Stomach (tissue), 9 donors: ENCODE measurements around the gene ANKDD1B. TPM values are rescaled to one million over a fixed set of nuclear protein-coding genes. Genes with fewer than 3 reads are reported as not detected.
A peak's percentile ranks its signal among the peaks of the same experiment; 100 is the strongest.

Source experiments
- DNase-seq, 2 donors: peaks; one replicate each; pipeline versions ENCODE4 v3.0.0 to v3.0.0-alpha.2; 2013 to 2019
- H3K27ac ChIP-seq, 5 donors: fragments of 200-600 bp in 4 of 5; sonication (generic) in 4 of 5; one replicate each; pipeline ENCODE4 v1.5.1; 2013 to 2019; ENCODE audit warnings: mild to moderate bottlenecking in 1 of 5, moderate library complexity in 1 of 5
- H3K27me3 ChIP-seq, 3 donors: fragments of 200-600 bp; sonication (generic); one replicate each; pipeline ENCODE4 v1.5.1; 2017 to 2019; ENCODE audit warnings: mixed run types in 1 of 3
- H3K36me3 ChIP-seq, 4 donors: fragments of 200-600 bp; sonication (generic); 1 replicate in 3 of 4; 2 replicates in 1 of 4; pipeline ENCODE4 v1.5.1; 2016 to 2019
- H3K4me1 ChIP-seq, 4 donors: fragments of 200-600 bp; sonication (generic); one replicate each; pipeline ENCODE4 v1.5.1; 2016 to 2019
- H3K4me3 ChIP-seq, 4 donors: fragments of 200-600 bp; sonication (generic) in 3 of 4; one replicate each; pipeline ENCODE4 v1.5.1; 2016 to 2019; ENCODE audit warnings: mild to moderate bottlenecking in 1 of 4
- H3K9me3 ChIP-seq, 4 donors: fragments of 200-600 bp; sonication (generic); one replicate each; pipeline ENCODE4 v1.5.1; 2016 to 2019
- EP300 ChIP-seq: sonication (generic); formaldehyde crosslinking; IDR thresholded peaks from one replicate; pipeline ENCODE4 v1.6.1; 2017; ENCODE audit warnings: antibody characterized with exemption
- POLR2A ChIP-seq, 4 donors: fragments of 450-650 bp; IDR thresholded peaks; one replicate each; pipeline ENCODE4 v1.6.1; 2016; ENCODE audit warnings: antibody characterized with exemption in 4 of 4, control low read depth in 2 of 4, mild to moderate bottlenecking in 1 of 4, moderate library complexity in 1 of 4
- POLR2AphosphoS5 ChIP-seq, 3 donors: sonication (generic); formaldehyde crosslinking; IDR thresholded peaks; one replicate each; pipeline ENCODE4 v1.6.1; 2016; ENCODE audit warnings: antibody characterized with exemption in 3 of 3
- WGBS, 5 donors: extraction: QIAGEN DNeasy Blood & Tissue Kit in 3 of 5; methylation state at CpG; one replicate each; pipeline versions ENCODE4 v1.1.5 to v1.1.7; 2013 to 2018; 5-methylcytosine and 5-hydroxymethylcytosine counted together
- intact Hi-C: fragments of 100-400 bp; cut with DNase I; formaldehyde crosslinking; loops from one replicate; pipeline ENCODE4 v1.15.1; 2023; ENCODE audit warnings: low total_unique reads
- polyA plus RNA-seq, 3 donors: library from polyadenylated mRNA; stranded (reverse); fragments of 200-250 nt; gene quantifications; one replicate each; pipeline ENCODE4 v1.2.3, GENCODE V29; 2013
- total RNA-seq, 5 donors: library from RNA; depleted of rRNA; stranded (reverse); fragments of >200 nt; gene quantifications; one replicate each; pipeline versions ENCODE4 v1.1.0 to v1.2.3, GENCODE V29; 2014 to 2016
- TF ChIP-seq, protein P1 (sequence below), 7 experiments: fragments of 450-650 bp in 4 of 7; fragments of 200-600 bp in 3 of 7; sonication (generic) in 3 of 7; IDR thresholded peaks; one replicate each; pipeline ENCODE4 v1.5.1; 2016 to 2019; ENCODE audit warnings: antibody characterized with exemption in 7 of 7, control low read depth in 2 of 7, mild to moderate bottlenecking in 1 of 7
- donor health status: healthy with polysubstance abuse.
- donor health status: Bipolar disorder and iron deficiency.
- donor health status: healthy.

Gene ANKDD1B
- total and polyA plus RNA-seq, 8 donors: 0.37 to 11.6 (median 3.6) TPM; not detected in 2

DNA sequence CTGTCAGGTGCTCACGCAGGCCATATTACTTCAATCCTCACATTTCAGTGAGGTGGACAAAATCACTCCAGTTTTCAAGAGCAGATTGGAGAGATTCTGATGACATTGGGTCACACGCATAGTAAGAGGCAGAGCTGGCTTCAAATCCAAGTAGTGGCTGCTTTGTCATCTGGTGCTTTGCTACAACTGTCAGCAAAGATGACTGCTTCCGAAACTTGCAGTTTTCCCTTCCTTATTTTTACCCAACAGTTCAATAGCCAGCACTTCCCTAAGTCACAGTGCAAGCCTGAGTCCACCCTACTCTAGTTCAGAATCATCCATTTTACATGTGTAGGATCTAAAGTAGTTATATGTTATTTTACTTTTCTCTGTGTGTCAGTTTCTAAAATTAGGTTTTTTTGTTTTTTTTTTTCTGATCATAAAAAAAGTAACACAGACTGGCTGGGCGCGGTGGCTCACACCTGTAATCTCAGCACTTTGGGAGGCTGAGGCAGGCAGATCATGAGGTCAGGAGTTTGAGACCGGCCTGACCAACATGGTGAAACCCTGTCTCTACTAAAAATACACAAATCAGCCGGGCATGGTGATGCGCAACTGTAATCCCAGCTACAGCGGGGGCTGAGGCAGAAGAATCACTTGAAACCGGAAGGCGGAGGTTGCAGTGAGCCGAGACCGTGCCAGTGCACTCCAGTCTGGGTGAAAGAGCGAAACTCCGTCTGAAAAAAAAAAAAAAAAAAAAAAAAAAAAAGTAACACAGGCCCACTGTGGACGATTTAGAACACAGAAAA is 49.6 kb downstream of the ANKDD1B start:
- no peaks in the 10 kb centered on the region for H3K27me3 ChIP-seq
- TF ChIP-seq POLR2A (IDR thresholded peaks at IDR 0.05) (no peak), EP300 (no peak), POLR2AphosphoS5 (IDR thresholded peaks at IDR 0.05) (no peak)
- TF ChIP-seq, protein P1, sequence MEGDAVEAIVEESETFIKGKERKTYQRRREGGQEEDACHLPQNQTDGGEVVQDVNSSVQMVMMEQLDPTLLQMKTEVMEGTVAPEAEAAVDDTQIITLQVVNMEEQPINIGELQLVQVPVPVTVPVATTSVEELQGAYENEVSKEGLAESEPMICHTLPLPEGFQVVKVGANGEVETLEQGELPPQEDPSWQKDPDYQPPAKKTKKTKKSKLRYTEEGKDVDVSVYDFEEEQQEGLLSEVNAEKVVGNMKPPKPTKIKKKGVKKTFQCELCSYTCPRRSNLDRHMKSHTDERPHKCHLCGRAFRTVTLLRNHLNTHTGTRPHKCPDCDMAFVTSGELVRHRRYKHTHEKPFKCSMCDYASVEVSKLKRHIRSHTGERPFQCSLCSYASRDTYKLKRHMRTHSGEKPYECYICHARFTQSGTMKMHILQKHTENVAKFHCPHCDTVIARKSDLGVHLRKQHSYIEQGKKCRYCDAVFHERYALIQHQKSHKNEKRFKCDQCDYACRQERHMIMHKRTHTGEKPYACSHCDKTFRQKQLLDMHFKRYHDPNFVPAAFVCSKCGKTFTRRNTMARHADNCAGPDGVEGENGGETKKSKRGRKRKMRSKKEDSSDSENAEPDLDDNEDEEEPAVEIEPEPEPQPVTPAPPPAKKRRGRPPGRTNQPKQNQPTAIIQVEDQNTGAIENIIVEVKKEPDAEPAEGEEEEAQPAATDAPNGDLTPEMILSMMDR (IDR thresholded peaks at IDR 0.05): no peak
- intact Hi-C loops: no loop called here
- H3K9me3 ChIP-seq: no peaks in the 10 kb centered on the region
- H3K36me3 ChIP-seq: no peaks in the 10 kb centered on the region
- DNase-seq: no peak
- peaks cover 0 to 6% (median 4%) of the 10 kb centered on the region in 4 donors for H3K4me1 ChIP-seq
- H3K4me3 ChIP-seq: no peak overlapping the region
- no peak overlapping the region for H3K27ac ChIP-seq
- 83 to 93% (median 84%) methylated on average over 16 of the region's 16 CpGs for WGBS, 5 donors

DNA sequence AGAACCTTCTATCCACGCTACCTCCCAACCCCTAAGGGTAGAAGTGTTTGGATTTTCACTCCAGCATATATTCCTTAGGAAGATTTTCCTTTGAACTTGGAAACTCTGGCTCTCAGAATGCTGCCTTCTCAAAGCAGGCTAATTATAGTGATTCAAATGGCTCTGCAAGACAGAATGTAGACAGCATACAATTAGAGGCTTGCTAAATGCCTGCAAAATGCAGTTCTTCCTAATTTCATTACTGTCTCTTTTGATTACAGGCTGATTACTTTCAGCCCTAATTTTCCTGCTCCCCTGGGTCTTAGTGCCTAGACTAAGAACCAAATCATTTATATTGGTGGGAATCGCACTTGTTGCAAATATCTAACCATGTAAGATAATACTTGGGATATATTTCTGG is 50.8 kb downstream of the ANKDD1B start:
- peaks cover 0 to under 1% (median under 1%) of the 10 kb centered on the region in 4 donors for H3K4me1 ChIP-seq
- no peak for DNase-seq
- intact Hi-C loops: no loop called here
- no peaks in the 10 kb centered on the region for H3K36me3 ChIP-seq
- no peak overlapping the region for H3K4me3 ChIP-seq
- WGBS, 5 donors: 87 to 97% (median 92%) methylated on average over 2 of the region's 2 CpGs
- TF ChIP-seq POLR2A (IDR thresholded peaks at IDR 0.05) (no peak), EP300 (no peak), POLR2AphosphoS5 (IDR thresholded peaks at IDR 0.05) (no peak)
- TF ChIP-seq, protein P1 (IDR thresholded peaks at IDR 0.05): no peak
- no peak overlapping the region for H3K27ac ChIP-seq
- no peaks in the 10 kb centered on the region for H3K9me3 ChIP-seq
- H3K27me3 ChIP-seq: no peaks in the 10 kb centered on the region

DNA sequence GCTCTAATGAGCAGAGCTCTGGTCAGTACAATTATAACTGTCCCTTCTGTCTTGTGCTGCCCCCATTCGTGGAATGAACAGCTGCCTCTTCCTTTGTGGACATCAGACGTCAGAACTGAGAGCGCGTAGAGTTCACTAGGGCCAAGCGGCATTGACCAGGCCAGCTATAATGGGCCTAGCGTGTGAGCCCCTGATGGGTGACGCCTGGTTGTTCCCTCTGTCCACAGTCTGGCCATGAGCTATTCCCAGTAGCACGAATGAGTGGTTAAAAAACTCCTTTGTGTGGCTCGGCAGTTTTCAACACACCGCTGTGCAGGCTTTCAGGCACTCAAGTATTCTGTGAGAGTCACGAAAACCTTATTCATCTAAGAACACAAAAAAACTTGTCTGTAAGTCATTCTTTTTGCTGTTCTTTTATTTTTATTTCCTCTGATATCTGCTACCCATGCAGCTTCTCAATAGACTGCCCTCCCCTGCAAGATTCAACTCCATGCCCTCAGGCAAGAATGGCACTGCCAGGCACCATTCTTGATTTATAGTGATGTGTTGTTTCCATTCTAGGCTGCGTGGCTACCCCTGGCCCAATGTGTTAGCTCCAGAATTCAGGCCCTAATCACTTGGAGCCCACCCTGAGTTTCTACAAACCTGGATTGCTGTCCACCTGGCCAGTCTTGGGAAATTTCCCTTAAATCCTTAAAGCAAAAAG is 52.5 kb downstream of the ANKDD1B start:
- Histone ChIP-seq H3K36me3 (no peaks in the 10 kb centered on the region), H3K4me3 (no peak overlapping the region), H3K27me3 (no peaks in the 10 kb centered on the region), H3K9me3 (no peaks in the 10 kb centered on the region), H3K27ac (no peak overlapping the region), H3K4me1 (peaks cover 0 to 6% (median 6%) of the 10 kb centered on the region in 4 donors)
- WGBS, 5 donors: 83 to 86% (median 85%) methylated on average over 12 of the region's 12 CpGs
- intact Hi-C loops: no loop called here
- peak in 1 of 2 donors; percentile 54 for DNase-seq
- TF ChIP-seq POLR2AphosphoS5 (IDR thresholded peaks at IDR 0.05) (no peak), EP300 (no peak), POLR2A (IDR thresholded peaks at IDR 0.05) (no peak)
- TF ChIP-seq, protein P1 (IDR thresholded peaks at IDR 0.05): no peak

DNA sequence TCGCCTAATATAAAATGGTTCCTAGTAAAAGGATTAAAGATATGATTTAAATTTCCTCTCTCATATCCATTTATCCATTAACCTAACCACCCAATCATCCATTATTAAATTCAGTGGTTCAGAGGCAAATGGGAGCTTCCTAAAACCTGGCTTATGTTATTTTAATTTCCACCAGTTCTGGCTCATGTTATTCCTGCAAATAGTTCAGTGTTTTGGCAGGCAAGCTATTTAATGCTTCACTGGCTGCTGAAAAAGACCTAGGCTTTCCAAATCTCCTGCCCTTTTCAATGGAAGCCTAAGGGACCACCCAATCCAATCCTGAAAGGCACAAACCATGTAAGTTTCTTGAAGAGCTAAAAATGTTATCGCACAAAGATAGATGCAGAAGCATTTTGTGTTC is 53.7 kb downstream of the ANKDD1B start:
- H3K9me3 ChIP-seq: no peaks in the 10 kb centered on the region
- no peak overlapping the region for H3K4me3 ChIP-seq
- WGBS, 5 donors: 89 to 98% (median 95%) methylated on average over 2 of the region's 2 CpGs
- intact Hi-C loops: no loop called here
- H3K27me3 ChIP-seq: no peaks in the 10 kb centered on the region
- H3K36me3 ChIP-seq: no peaks in the 10 kb centered on the region
- peaks cover 0 to 18% (median 16%) of the 10 kb centered on the region in 4 donors for H3K4me1 ChIP-seq
- no peak overlapping the region for H3K27ac ChIP-seq
- TF ChIP-seq POLR2A (IDR thresholded peaks at IDR 0.05) (no peak), EP300 (no peak), POLR2AphosphoS5 (IDR thresholded peaks at IDR 0.05) (no peak)
- TF ChIP-seq, protein P1 (IDR thresholded peaks at IDR 0.05): no peak
- no peak for DNase-seq
